KMS-11 (cell line): ENCODE data around the gene GNB1.

Experiments used
- H2AFZ ChIP-seq: fragments of 200-600 bp; sonication (generic); 2 replicates; pipeline ENCODE4 v1.6.1; 2016; ENCODE audit warnings: antibody characterized with exemption, mixed run types, low read depth
- H3K27ac ChIP-seq: fragments of 200-600 bp; sonication (generic); 2 replicates; pipeline ENCODE4 v1.6.1; 2016; ENCODE audit warnings: mild to moderate bottlenecking, mixed run types
- H3K27me3 ChIP-seq: fragments of 200-600 bp; sonication (generic); 2 replicates; pipeline ENCODE4 v1.6.1; 2017; ENCODE audit warnings: mild to moderate bottlenecking, low read depth, mixed run types, moderate library complexity; ENCODE audit not compliant: insufficient read depth
- H3K36me3 ChIP-seq: fragments of 200-600 bp; sonication (generic); 2 replicates; pipeline ENCODE4 v1.6.1; 2017; ENCODE audit warnings: mild to moderate bottlenecking, mixed run types; ENCODE audit not compliant: insufficient read depth
- H3K4me1 ChIP-seq: fragments of 200-600 bp; sonication (generic); 2 replicates; pipeline ENCODE4 v1.6.1; 2016; ENCODE audit warnings: mild to moderate bottlenecking, low read depth, mixed run types; ENCODE audit not compliant: poor library complexity, severe bottlenecking
- H3K4me2 ChIP-seq: fragments of 200-600 bp; sonication (generic); 2 replicates; pipeline ENCODE4 v1.7.0; 2016; ENCODE audit warnings: mild to moderate bottlenecking, mixed run types
- H3K4me3 ChIP-seq: fragments of 200-600 bp; sonication (generic); IDR thresholded peaks from 2 replicates; pipeline ENCODE4 v1.6.1; 2017; ENCODE audit warnings: low read depth, low read length, mixed read lengths; ENCODE audit not compliant: insufficient read depth
- H3K79me2 ChIP-seq: fragments of 200-600 bp; sonication (generic); 2 replicates; pipeline ENCODE4 v1.6.1; 2016; ENCODE audit warnings: low read depth, mixed run types; ENCODE audit not compliant: insufficient read depth
- H3K9ac ChIP-seq: fragments of 200-600 bp; sonication (generic); 2 replicates; pipeline ENCODE4 v1.6.1; 2016; ENCODE audit warnings: mild to moderate bottlenecking, mixed run types
- H4K20me1 ChIP-seq: fragments of 200-600 bp; sonication (generic); 2 replicates; pipeline ENCODE4 v1.6.1; 2016; ENCODE audit warnings: mild to moderate bottlenecking, mixed run types; ENCODE audit not compliant: insufficient read depth
- TF ChIP-seq, protein P1 (sequence below): fragments of 200-600 bp; sonication (generic); conservative IDR thresholded peaks from 2 replicates; pipeline ENCODE4 v1.6.1; 2017; ENCODE audit warnings: low read depth, mild to moderate bottlenecking, antibody characterized with exemption, low read length, moderate library complexity, mixed read lengths

Gene GNB1

DNA sequence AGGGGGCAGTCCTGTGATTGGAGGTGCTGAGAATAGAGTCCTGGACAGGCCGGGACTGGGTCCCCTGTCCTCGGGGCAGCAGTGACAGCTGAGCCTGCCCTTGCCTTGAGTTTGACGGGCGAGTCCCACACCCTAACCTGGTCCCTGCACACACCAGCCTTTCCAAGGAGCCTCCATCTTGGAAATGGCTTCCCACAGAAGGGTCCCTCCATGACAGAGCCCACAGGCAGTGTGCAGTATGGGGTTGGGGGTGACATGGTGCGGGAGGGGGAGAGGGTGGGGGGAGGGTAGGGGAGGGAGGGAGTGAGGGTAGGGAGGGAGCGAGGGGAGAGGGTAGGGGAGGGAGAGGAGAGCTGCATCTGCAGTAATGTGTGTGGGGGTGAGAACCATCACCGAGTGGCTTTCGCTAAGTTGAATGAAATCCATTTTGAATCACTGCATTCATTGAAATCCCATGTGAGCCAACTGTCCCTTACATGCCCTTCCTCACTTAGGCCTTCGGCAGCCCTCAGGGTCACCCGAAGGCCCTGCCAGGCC lies 38.3 kb upstream of the GNB1 start:
- H3K27me3 ChIP-seq: peaks cover 62% of the 10 kb centered on the region
- no peaks in the 10 kb centered on the region for H4K20me1 ChIP-seq
- H3K4me2 ChIP-seq: no peak overlapping the region
- no peak overlapping the region for H2AFZ ChIP-seq
- no peaks in the 10 kb centered on the region for H3K79me2 ChIP-seq
- no peak overlapping the region for H3K27ac ChIP-seq
- TF ChIP-seq, protein P1, sequence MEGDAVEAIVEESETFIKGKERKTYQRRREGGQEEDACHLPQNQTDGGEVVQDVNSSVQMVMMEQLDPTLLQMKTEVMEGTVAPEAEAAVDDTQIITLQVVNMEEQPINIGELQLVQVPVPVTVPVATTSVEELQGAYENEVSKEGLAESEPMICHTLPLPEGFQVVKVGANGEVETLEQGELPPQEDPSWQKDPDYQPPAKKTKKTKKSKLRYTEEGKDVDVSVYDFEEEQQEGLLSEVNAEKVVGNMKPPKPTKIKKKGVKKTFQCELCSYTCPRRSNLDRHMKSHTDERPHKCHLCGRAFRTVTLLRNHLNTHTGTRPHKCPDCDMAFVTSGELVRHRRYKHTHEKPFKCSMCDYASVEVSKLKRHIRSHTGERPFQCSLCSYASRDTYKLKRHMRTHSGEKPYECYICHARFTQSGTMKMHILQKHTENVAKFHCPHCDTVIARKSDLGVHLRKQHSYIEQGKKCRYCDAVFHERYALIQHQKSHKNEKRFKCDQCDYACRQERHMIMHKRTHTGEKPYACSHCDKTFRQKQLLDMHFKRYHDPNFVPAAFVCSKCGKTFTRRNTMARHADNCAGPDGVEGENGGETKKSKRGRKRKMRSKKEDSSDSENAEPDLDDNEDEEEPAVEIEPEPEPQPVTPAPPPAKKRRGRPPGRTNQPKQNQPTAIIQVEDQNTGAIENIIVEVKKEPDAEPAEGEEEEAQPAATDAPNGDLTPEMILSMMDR: no peak
- H3K4me1 ChIP-seq: no peaks in the 10 kb centered on the region
- H3K4me3 ChIP-seq: no peak overlapping the region
- H3K9ac ChIP-seq: no peak overlapping the region
- no peaks in the 10 kb centered on the region for H3K36me3 ChIP-seq

DNA sequence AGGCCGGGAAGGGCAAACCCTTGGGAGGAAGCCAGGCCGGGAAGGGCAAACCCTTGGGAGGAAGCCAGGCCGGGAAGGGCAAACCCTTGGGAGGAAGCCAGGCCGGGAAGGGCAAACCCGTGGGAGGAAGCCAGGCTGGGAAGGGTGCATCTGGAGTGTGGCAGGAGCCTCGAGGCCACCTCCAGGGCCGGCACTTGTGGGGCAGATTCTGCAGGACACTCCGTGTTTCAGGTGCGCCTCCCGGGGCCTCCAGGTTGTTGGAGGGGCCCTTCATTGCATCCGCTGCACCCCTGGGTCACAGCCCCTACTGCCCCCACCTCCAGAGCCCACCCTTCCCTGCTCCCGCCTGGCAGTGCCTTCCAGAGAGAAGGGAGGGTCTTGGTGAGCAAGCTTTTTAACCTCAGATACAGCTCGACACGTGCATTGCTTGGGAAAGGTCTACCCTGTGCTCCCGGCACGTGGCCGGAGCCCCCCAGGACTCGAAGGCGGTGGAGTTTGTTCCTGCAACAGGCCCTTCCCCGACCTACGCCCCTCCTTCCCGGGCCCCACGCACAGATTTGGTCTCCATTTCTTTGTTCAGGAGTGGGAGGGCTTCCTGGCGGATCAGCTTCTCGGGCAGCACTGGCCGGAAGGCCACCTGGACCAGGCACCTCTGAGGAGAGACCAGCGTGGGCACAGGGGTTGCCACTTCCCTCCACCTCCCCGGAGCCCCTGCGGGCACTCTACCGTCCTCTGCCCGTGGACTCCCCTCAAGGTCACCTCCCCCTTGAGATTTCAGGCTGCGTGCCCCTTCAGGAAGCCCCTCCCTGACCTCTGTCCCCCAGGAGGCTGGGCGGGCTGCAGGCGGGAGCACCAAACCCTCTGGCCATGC lies 37.6 kb upstream of the GNB1 start:
- Histone ChIP-seq H3K79me2 (no peaks in the 10 kb centered on the region), H4K20me1 (no peaks in the 10 kb centered on the region), H3K4me1 (no peaks in the 10 kb centered on the region), H3K4me3 (no peak overlapping the region), H3K36me3 (no peaks in the 10 kb centered on the region), H3K27me3 (peaks cover 60% of the 10 kb centered on the region), H3K27ac (no peak overlapping the region), H3K9ac (no peak overlapping the region), H2AFZ (no peak overlapping the region), H3K4me2 (no peak overlapping the region)
- TF ChIP-seq, protein P1: no peak

DNA sequence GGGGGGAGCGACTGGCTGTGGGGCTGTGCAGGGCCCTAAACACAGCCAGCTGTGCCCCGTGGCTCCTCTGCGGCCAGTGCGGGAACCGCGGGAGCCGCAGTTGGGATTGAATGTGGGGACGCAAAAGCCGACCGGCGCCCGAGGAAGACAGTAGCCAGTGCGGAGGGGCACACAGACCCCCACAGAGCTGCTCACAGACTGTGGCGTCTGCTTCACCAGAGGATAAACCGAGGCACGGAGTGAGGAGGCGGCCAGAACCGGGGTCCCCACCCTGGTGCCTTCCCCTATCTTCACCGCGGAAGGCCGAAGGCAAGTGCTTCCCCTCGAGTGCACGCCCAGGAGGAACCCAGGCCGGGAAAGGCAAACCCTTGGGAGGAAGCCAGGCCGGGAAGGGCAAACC lies 36.9 kb upstream of the GNB1 start:
- TF ChIP-seq, protein P1: no peak

DNA sequence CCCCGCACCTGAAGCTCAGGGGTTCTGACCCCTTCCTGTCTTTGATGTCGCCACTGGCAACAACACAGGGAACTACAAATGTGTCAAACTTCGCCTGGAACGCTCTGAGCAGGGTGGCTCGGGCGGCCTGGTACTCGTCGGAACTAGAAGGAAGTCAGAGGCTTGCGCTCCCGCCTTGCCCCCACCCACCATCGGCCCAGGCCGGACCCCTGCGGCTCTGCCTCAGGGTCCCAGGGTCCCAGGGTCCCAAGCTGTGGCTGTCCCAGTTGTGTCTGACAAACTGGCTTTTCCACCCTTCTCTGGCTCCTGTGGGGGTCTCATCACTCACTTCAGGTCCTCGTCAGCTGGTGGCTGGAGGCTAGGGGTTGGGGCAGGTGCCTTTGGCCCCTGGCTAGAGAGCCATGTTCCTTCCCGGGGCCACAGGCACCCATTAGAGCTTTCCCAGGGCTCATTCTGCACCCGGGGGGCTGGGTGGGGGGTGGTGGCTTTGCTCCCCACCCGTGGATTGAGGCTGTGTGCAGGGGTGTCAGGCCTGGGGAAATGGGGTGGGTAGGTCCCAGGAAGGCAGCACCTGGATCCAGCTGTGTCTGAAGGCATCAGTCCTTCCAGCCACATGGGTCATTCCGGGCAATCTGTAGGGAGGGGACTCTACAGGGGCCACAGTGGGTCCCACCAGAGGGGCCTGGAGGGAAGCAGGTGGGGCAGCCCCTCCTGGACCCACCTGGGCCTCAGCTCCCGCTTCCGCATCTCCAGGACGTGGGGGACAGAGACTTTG lies 36.2 kb upstream of the GNB1 start:
- peaks cover 60% of the 10 kb centered on the region for H3K27me3 ChIP-seq

More for the DNA sequence above, 36.9 kb upstream of the GNB1 start:
- Histone ChIP-seq H3K27ac (no peak overlapping the region), H3K4me1 (no peaks in the 10 kb centered on the region), H3K4me3 (no peak overlapping the region), H3K4me2 (no peak overlapping the region), H3K27me3 (peaks cover 61% of the 10 kb centered on the region), H3K9ac (no peak overlapping the region), H3K79me2 (no peaks in the 10 kb centered on the region), H2AFZ (no peak overlapping the region), H3K36me3 (no peaks in the 10 kb centered on the region), H4K20me1 (no peaks in the 10 kb centered on the region)

More for the DNA sequence above, 36.2 kb upstream of the GNB1 start:
- Histone ChIP-seq H2AFZ (no peak overlapping the region), H3K27ac (no peak overlapping the region), H3K4me2 (no peak overlapping the region), H3K9ac (no peak overlapping the region), H3K79me2 (no peaks in the 10 kb centered on the region), H3K4me3 (no peak overlapping the region), H3K4me1 (no peaks in the 10 kb centered on the region), H4K20me1 (no peaks in the 10 kb centered on the region), H3K36me3 (no peaks in the 10 kb centered on the region)
- TF ChIP-seq, protein P1: no peak
